ENCODE data around the gene SERPINB8. TPM values are rescaled to one million over a fixed set of nuclear protein-coding genes. Genes with fewer than 3 reads are reported as not detected.

Gene SERPINB8
- total RNA-seq, 2 experiments from 2014 or later, result 6.3 to 7.5 TPM

- DNase-seq (no peak), ATAC-seq (no peak)
- CTCF ChIA-PET, result interaction anchor here (0.9 to 4.4 kb wide), 7 partner anchors 10 to 448 kb away, joined by 3 to 52 read pairs (median 14); no protein-coding TSS in a partner anchor
- intact Hi-C loops (cut with micrococcal nuclease), result no loop called here
- no peaks in the 10 kb centered on the region for H3K9me3 Mint-ChIP-seq
- peaks cover 9% of the 10 kb centered on the region for H3K4me1 Mint-ChIP-seq (ENCODE audit: low read depth)
- peaks cover 18% of the 10 kb centered on the region for H3K27me3 Mint-ChIP-seq
- H3K4me3 Mint-ChIP-seq, result no peak overlapping the region
- H3K27ac Mint-ChIP-seq, result no peak overlapping the region
- POLR2A ChIA-PET, result no interaction called here
- no peaks in the 10 kb centered on the region for H3K36me3 Mint-ChIP-seq (ENCODE audit: low read depth)
- no peak for TF ChIP-seq CTCF (IDR thresholded peaks at IDR 0.05)
Observed at GRCh38 chr18:63964908-63965307, 5.0 kb upstream of the SERPINB8 start.

GRCh38 chr18:63965716-63966330 is 4.1 kb upstream of the SERPINB8 start:
- intact Hi-C loops (cut with micrococcal nuclease), result no loop called here
- H3K27ac Mint-ChIP-seq, result no peak overlapping the region
- peaks cover 14% of the 10 kb centered on the region for H3K27me3 Mint-ChIP-seq
- H3K9me3 Mint-ChIP-seq, result no peaks in the 10 kb centered on the region
- no peaks in the 10 kb centered on the region for H3K36me3 Mint-ChIP-seq (ENCODE audit: low read depth)
- H3K4me1 Mint-ChIP-seq (ENCODE audit: low read depth), result peaks cover 9% of the 10 kb centered on the region
- TF ChIP-seq CTCF (IDR thresholded peaks at IDR 0.05), result no peak
- ChIA-PET POLR2A (no interaction called here), CTCF (interaction anchor here (4.4 kb wide), 1 partner anchor 12 kb away, joined by 37 read pairs; no protein-coding TSS in a partner anchor)
- H3K4me3 Mint-ChIP-seq, result no peak overlapping the region
- DNase-seq (no peak), ATAC-seq (no peak)

GRCh38 chr18:63970809-63971205 is 926 bp downstream of the SERPINB8 start:
- H3K4me1 Mint-ChIP-seq (ENCODE audit: low read depth), result peaks cover 31% of the 10 kb centered on the region
- TF ChIP-seq CTCF (IDR thresholded peaks at IDR 0.05), result no peak
- ATAC-seq (no peak), DNase-seq (no peak)
- no peaks in the 10 kb centered on the region for H3K9me3 Mint-ChIP-seq
- peak overlapping the region; percentile 87 for H3K4me3 Mint-ChIP-seq
- CTCF ChIA-PET, result no interaction called here
- no peaks in the 10 kb centered on the region for H3K27me3 Mint-ChIP-seq
- intact Hi-C loops (cut with micrococcal nuclease), result no loop called here
- H3K36me3 Mint-ChIP-seq (ENCODE audit: low read depth), result no peaks in the 10 kb centered on the region
- H3K27ac Mint-ChIP-seq, result peak overlapping the region; percentile 96
- POLR2A ChIA-PET, result interaction anchor here (0.6 to 1.0 kb wide), 2 partner anchors 16 to 380 kb away, joined by 3 to 7 read pairs; no protein-coding TSS in a partner anchor

- Mint-ChIP-seq H3K4me1 (ENCODE audit: low read depth) (peaks cover 31% of the 10 kb centered on the region), H3K27me3 (no peaks in the 10 kb centered on the region), H3K27ac (peak overlapping the region; percentile 96), H3K4me3 (peak overlapping the region; percentile 87), H3K36me3 (ENCODE audit: low read depth) (no peaks in the 10 kb centered on the region), H3K9me3 (no peaks in the 10 kb centered on the region)
- DNase-seq (peak; percentile 7), ATAC-seq (no peak)
- CTCF ChIA-PET, result no interaction called here
- intact Hi-C loops (cut with micrococcal nuclease), result no loop called here
- POLR2A ChIA-PET, result interaction anchor here (0.5 kb wide), 1 partner anchor 1449 kb away, joined by 3 read pairs; the partner anchor contains the start of gene ZCCHC2
- no peak for TF ChIP-seq CTCF (IDR thresholded peaks at IDR 0.05)
Observed at GRCh38 chr18:63971320-63972001, 1.6 kb downstream of the SERPINB8 start.

GRCh38 chr18:63972002-63972376 is 2.1 kb downstream of the SERPINB8 start:
- ChIA-PET POLR2A (interaction anchor here (0.5 kb wide), 1 partner anchor 1449 kb away, joined by 3 read pairs; the partner anchor contains the start of gene ZCCHC2), CTCF (interaction anchor here (5.3 kb wide), 1 partner anchor 9 kb away, joined by 52 read pairs; no protein-coding TSS in a partner anchor)
- no peak for ATAC-seq
- DNase-seq, result no peak
- no peaks in the 10 kb centered on the region for H3K27me3 Mint-ChIP-seq
- H3K4me1 Mint-ChIP-seq (ENCODE audit: low read depth), result peaks cover 31% of the 10 kb centered on the region
- H3K27ac Mint-ChIP-seq, result no peak overlapping the region
- no peak for TF ChIP-seq CTCF (IDR thresholded peaks at IDR 0.05)
- intact Hi-C loops (cut with micrococcal nuclease), result no loop called here
- H3K9me3 Mint-ChIP-seq, result no peaks in the 10 kb centered on the region
- H3K36me3 Mint-ChIP-seq (ENCODE audit: low read depth), result no peaks in the 10 kb centered on the region
- peak overlapping the region; percentile 87 for H3K4me3 Mint-ChIP-seq

Measured in activated CD8-positive, alpha-beta T cell treated with anti-CD3 and anti-CD28 coated beads for 36 hours (primary cell).